ENCODE data around the gene IGFBP3.
"Not testable (repeated sequence)": the region's sequence is repeated elsewhere in the genome, so short reads cannot be mapped to it uniquely, and the experiment has no call there.

Gene IGFBP3

DNA sequence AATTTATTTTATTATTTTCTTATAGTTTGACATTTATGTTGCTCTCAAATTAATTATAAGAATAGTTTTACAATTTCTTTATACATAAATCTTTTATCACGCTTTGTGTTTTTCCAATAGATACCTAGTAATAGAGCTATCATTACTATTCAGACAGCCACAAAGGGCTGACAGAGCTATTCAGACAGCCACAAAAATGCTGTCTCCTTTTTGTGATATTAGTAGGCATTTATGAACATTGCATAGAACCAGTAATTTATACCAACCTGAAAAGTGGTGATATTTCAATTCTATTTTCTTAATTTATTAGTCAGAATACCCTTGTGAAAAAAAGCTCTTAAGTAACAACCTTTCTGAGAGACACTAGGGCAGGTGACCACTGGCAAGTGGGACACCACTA, 34.2 kb upstream of the IGFBP3 start:
- no peaks in the 10 kb centered on the region for H3K9me3 ChIP-seq (ENCODE audit: control insufficient read depth, insufficient read depth, low read depth, low read length)
- H3K4me3 ChIP-seq (ENCODE audit: low read depth, low read length) = no peak overlapping the region
- ChIA-PET CTCF (interaction anchor here (0.5 to 1.9 kb wide), 3 partner anchors 9 to 77 kb away, joined by 3 to 6 read pairs (median 4); no protein-coding TSS in a partner anchor), POLR2A (no interaction called here)
- TF ChIP-seq ZNF37A (tag by site-specific recombination; IDR thresholded peaks at IDR 0.05) (no peak), ZNF169 (tag by site-specific recombination; IDR thresholded peaks at IDR 0.05) (no peak), ZFP37 (tag by site-specific recombination; IDR thresholded peaks at IDR 0.05) (no peak), ZBTB21 (tag by site-specific recombination; IDR thresholded peaks at IDR 0.05) (no peak), ZNF561 (tag by site-specific recombination; IDR thresholded peaks at IDR 0.05; ENCODE audit: borderline replicate concordance) (no peak), MYNN (tag by site-specific recombination; IDR thresholded peaks at IDR 0.05; ENCODE audit: borderline replicate concordance) (no peak), ZNF677 (tag by site-specific recombination; IDR thresholded peaks at IDR 0.05) (no peak), KLF10 (tag by site-specific recombination; IDR thresholded peaks at IDR 0.05) (no peak), EGR2 (tag by site-specific recombination; IDR thresholded peaks at IDR 0.05; ENCODE audit: low read depth) (no peak), ZNF354C (tag by site-specific recombination; IDR thresholded peaks at IDR 0.05; ENCODE audit: borderline replicate concordance, low read depth) (no peak), ZNF660 (tag by site-specific recombination; IDR thresholded peaks at IDR 0.05) (no peak), ZNF843 (tag by site-specific recombination; IDR thresholded peaks at IDR 0.05) (no peak), ZSCAN18 (tag by site-specific recombination; IDR thresholded peaks at IDR 0.05) (no peak), ZNF514 (tag by site-specific recombination; IDR thresholded peaks at IDR 0.05) (no peak), YY2 (tag by site-specific recombination; IDR thresholded peaks at IDR 0.05) (no peak)
- TF ChIP-seq, protein P1, sequence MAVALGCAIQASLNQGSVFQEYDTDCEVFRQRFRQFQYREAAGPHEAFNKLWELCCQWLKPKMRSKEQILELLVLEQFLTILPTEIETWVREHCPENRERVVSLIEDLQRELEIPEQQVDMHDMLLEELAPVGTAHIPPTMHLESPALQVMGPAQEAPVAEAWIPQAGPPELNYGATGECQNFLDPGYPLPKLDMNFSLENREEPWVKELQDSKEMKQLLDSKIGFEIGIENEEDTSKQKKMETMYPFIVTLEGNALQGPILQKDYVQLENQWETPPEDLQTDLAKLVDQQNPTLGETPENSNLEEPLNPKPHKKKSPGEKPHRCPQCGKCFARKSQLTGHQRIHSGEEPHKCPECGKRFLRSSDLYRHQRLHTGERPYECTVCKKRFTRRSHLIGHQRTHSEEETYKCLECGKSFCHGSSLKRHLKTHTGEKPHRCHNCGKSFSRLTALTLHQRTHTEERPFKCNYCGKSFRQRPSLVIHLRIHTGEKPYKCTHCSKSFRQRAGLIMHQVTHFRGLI (tag by site-specific recombination; IDR thresholded peaks at IDR 0.05) = no peak
- H3K36me3 ChIP-seq (ENCODE audit: control insufficient read depth in 2 of 2, insufficient read depth in 1 of 2, low read length in 2 of 2) = no peaks in the 10 kb centered on the region
- no peaks in the 10 kb centered on the region for H3K4me1 ChIP-seq (ENCODE audit: control insufficient read depth, insufficient read depth, low read length)
- no peak overlapping the region for H3K27ac ChIP-seq (ENCODE audit: extremely low read depth, low read depth, low read length)

- H3K4me1 ChIP-seq (ENCODE audit: control insufficient read depth, insufficient read depth, low read length); POLR2A ChIA-PET: not testable (repeated sequence)
Measured at GRCh38 chr7:45953055-45953454, 32.0 kb upstream of the IGFBP3 start.

DNA sequence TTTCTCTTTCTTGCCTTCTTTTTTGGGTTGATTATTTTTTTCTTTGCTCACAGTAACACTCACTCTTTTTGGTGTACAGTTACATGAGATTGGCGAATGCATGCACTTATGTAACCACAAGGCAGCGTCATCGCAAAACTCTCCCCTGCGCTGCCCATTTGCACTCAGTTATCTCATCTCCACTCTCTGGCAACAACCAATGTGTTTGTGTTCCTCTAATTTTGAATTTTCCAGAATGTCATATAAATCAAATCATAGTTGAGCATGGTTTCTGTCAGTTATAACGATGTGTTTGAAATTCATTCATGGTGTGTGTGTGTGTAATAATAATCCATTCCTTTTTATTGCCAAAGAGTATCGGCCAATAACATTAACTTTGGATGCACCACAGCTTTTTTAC, 23.0 kb upstream of the IGFBP3 start:
- Histone ChIP-seq H3K4me1 (ENCODE audit: control insufficient read depth, insufficient read depth, low read length) (no peaks in the 10 kb centered on the region), H3K4me3 (ENCODE audit: low read depth, low read length) (no peak overlapping the region), H3K27ac (ENCODE audit: extremely low read depth, low read depth, low read length) (no peak overlapping the region), H3K36me3 (ENCODE audit: control insufficient read depth in 2 of 2, insufficient read depth in 1 of 2, low read length in 2 of 2) (no peaks in the 10 kb centered on the region), H3K9me3 (ENCODE audit: control insufficient read depth, insufficient read depth, low read depth, low read length) (no peaks in the 10 kb centered on the region)
- TF ChIP-seq ZNF585B (tag by site-specific recombination; IDR thresholded peaks at IDR 0.05) (no peak), WT1 (tag by site-specific recombination; IDR thresholded peaks at IDR 0.05) (no peak), SCRT2 (tag by site-specific recombination; IDR thresholded peaks at IDR 0.05) (no peak), ZNF10 (tag by site-specific recombination; IDR thresholded peaks at IDR 0.05) (no peak), ZNF544 (tag by site-specific recombination; IDR thresholded peaks at IDR 0.05) (no peak), ZNF19 (tag by site-specific recombination; IDR thresholded peaks at IDR 0.05; ENCODE audit: low read depth) (no peak), TCF7L2 (IDR thresholded peaks at IDR 0.05; ENCODE audit: borderline replicate concordance, low read depth, low read length) (no peak), PRDM1 (tag by site-specific recombination; IDR thresholded peaks at IDR 0.05) (no peak), ZNF366 (tag by site-specific recombination; conservative IDR thresholded peaks at IDR 0.05) (no peak)
- CTCF ChIA-PET = interaction anchor here (0.6 kb wide), 1 partner anchor 101 kb away, joined by 6 read pairs; no protein-coding TSS in a partner anchor
- POLR2A ChIA-PET = no interaction called here

More at GRCh38 chr7:45953055-45953454, 32.0 kb upstream of the IGFBP3 start:
- H3K4me3 ChIP-seq (ENCODE audit: low read depth, low read length); H3K27ac ChIP-seq (ENCODE audit: extremely low read depth, low read depth, low read length); H3K36me3 ChIP-seq (ENCODE audit: control insufficient read depth in 2 of 2, insufficient read depth in 1 of 2, low read length in 2 of 2); H3K9me3 ChIP-seq (ENCODE audit: control insufficient read depth, insufficient read depth, low read depth, low read length); CTCF ChIA-PET: not testable (repeated sequence)
